HG03196 (cell line): ENCODE measurements around the gene VAMP3.

Experiments used
- ATAC-seq: cut with Tn5 transposase; IDR thresholded peaks from one replicate; pipeline ENCODE4 v1.9.1; 2021; ENCODE audit not compliant: unreplicated experiment

The VAMP3 gene

DNA sequence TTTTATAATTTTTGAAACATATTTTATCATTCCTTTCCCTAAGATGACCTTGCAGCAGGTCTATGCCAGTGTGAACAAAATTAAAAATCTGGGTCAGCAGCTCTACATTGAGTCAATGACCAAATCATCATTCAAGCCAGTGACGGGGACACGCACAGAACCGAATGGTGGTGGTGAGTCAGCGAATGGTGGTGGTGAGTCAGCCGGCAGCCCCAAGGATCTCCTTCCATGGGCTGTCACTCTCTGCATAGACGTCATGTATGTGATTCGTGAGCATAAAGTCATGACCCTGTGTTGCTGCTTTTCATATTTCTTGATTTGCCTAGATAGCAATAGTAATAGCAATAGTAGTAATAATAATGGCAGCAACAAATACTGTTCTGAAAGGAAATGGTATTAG lies 39.3 kb downstream of the VAMP3 start:
- no peak for ATAC-seq

GRCh38 chr1:7811476-7811875 lies 40.4 kb downstream of the VAMP3 start:
- ATAC-seq, result no peak

GRCh38 chr1:7813677-7814373 lies 42.7 kb downstream of the VAMP3 start:
- no peak for ATAC-seq

GRCh38 chr1:7821282-7821681 lies 50.2 kb downstream of the VAMP3 start:
- no peak for ATAC-seq

GRCh38 chr1:7824701-7825100 lies 53.6 kb downstream of the VAMP3 start:
- no peak for ATAC-seq

DNA sequence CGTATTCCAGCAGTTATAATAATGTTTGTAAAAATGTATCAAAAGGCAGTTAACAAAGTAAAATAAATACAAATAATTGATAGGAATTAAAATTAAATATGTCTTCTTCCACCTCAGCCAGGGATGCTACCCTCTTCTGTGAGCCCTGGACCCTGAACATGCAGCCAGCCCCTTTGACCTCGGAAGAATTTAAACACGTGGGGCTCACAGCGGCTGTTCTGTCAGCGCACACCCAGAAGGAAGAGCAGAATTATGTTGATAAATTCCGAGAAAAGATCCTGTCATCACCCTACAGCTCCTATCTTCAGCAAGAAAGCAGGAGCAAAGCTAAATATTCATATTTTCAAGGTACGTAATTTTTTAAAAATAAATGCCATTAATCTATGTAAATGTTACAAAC lies 55.3 kb downstream of the VAMP3 start:
- ATAC-seq, result no peak

DNA sequence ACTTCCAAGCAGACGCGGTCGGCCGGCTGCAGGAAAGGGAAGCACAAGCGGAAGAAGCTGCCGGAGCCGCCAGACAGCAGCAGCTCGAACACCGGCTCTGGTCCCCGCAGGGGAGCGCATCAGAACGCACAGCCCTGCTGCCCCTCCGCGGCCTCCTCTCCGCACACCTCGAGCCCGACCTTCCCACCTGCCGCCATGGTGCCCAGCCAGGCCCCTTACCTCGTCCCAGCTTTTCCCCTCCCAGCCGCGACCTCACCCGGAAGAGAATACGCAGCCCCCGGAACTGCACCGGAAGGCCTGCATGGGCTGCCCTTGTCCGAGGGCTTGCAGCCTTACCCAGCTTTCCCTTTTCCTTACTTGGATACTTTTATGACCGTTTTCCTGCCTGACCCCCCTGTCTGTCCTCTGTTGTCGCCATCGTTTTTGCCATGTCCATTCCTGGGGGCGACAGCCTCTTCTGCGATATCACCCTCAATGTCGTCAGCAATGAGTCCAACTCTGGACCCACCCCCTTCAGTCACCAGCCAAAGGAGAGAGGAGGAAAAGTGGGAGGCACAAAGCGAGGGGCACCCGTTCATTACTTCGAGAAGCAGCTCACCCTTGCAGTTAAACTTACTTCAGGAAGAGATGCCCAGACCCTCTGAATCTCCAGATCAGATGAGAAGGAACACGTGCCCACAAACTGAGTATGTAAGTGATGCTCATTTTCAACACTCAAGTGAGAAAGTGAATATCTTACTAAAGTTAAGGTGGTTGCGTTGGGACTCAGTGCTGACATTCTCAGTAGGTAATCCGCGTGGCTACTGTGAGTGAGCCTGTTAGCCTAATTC lies 56.2 kb downstream of the VAMP3 start:
- ATAC-seq, result no peak
